Esophagus (tissue), 2 donors: ENCODE data around the gene XAGE1B. TPM values are rescaled to one million over a fixed set of nuclear protein-coding genes. Genes with fewer than 3 reads are reported as not detected.
"Not testable (repeated sequence)": the region's sequence is repeated elsewhere in the genome, so short reads cannot be mapped to it uniquely, and the experiment has no call there.

ENCODE experiments used
- H3K27ac ChIP-seq, 2 donors: one replicate each; pipeline ENCODE4 v1.5.1; 2013; ENCODE audit warnings: low read depth in 2 of 2, mild to moderate bottlenecking in 2 of 2, inconsistent platforms in 1 of 2, low read length in 1 of 2, moderate library complexity in 1 of 2
- H3K27me3 ChIP-seq, 2 donors: one replicate each; pipeline ENCODE4 v1.6.1; 2013; ENCODE audit warnings: low read length in 2 of 2, control low read depth in 1 of 2, mild to moderate bottlenecking in 1 of 2; ENCODE audit not compliant: insufficient read depth in 2 of 2, control insufficient read depth in 1 of 2
- H3K36me3 ChIP-seq, 2 donors: one replicate each; pipeline ENCODE4 v1.6.1; 2013; ENCODE audit warnings: low read length in 1 of 2; ENCODE audit not compliant: control insufficient read depth in 2 of 2, insufficient read depth in 2 of 2
- H3K4me1 ChIP-seq, 2 donors: one replicate each; pipeline ENCODE4 v1.6.1; 2013; ENCODE audit warnings: low read length in 1 of 2; ENCODE audit not compliant: control insufficient read depth in 2 of 2, insufficient read depth in 2 of 2
- H3K4me3 ChIP-seq, 2 donors: one replicate each; pipeline ENCODE4 v1.5.1; 2013; ENCODE audit warnings: low read length in 2 of 2, mild to moderate bottlenecking in 2 of 2, low read depth in 1 of 2, moderate library complexity in 1 of 2
- H3K9me3 ChIP-seq, 2 donors: one replicate each; pipeline ENCODE4 v1.6.1; 2013; ENCODE audit warnings: mild to moderate bottlenecking in 2 of 2, low read depth in 1 of 2, low read length in 1 of 2, moderate library complexity in 1 of 2; ENCODE audit not compliant: control insufficient read depth in 2 of 2, insufficient read depth in 1 of 2
- WGBS, 2 donors: extraction: QIAGEN DNeasy Blood & Tissue Kit; methylation state at CpG; one replicate each; pipeline ENCODE4 v1.1.7; 2013; 5-methylcytosine and 5-hydroxymethylcytosine counted together
- polyA plus RNA-seq, 2 donors: library from polyadenylated mRNA; stranded (reverse); fragments of 200-250 nt; gene quantifications; one replicate each; pipeline ENCODE4 v1.2.3, GENCODE V29; 2013
- donor health status: healthy with polysubstance abuse.
- donor health status: Bipolar disorder and iron deficiency.

XAGE1B gene, protein sequence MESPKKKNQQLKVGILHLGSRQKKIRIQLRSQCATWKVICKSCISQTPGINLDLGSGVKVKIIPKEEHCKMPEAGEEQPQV
- polyA plus RNA-seq: not detected

DNA sequence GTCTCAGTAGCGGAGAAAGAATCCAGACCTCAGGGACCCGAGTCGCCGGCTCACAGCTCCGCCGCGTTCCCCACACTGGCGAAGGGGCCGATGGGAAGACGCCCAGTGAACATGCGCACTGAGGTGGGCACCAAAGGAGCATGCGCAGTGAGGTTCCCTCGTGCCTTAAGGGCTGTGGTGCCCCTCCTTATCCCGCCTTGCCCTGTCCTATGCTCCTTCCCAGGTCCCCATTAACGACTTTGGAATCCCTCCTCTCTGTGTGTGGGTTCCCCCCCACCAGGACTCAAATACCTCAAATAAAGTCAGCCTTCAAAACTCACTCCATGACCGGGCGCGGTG is at the start of gene XAGE1B:
XAGE1B (minus strand) TSS at position 77 of the 339 bp plus-strand sequence. CDS start 1,536 bp downstream, outside the sequence.
- no CpG with 5 or more reads among the region's 18 CpGs for WGBS, 2 donors
- not testable (repeated sequence) for H3K4me3 ChIP-seq, H3K27me3 ChIP-seq, H3K4me1 ChIP-seq, H3K36me3 ChIP-seq, H3K9me3 ChIP-seq, H3K27ac ChIP-seq

DNA sequence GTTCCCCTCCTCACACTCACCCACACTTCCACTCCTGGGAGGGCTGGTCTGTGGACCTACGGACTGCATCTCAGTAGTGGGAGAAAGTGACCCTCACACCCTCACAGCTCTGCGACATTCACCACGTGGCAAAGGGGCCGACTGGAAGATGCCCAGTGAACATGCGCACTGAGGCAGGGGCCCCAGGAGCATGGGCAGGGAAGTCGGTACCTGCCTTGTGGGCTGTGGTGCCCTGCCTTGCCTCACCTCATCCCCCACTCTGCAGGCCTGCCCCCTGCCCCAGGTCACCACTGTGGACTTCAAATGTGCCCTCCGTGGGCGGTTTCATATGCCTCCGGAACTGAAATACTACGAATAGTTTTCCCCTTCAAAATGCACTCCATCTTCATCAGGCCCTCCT is 46.2 kb upstream of the XAGE1B start:
- Histone ChIP-seq H3K9me3 (no peaks in the 10 kb centered on the region), H3K36me3 (no peaks in the 10 kb centered on the region), H3K4me1 (no peaks in the 10 kb centered on the region), H3K27ac (no peak overlapping the region), H3K4me3 (no peak overlapping the region), H3K27me3 (no peaks in the 10 kb centered on the region)
- WGBS, 2 donors: 93% methylated on average over 10 of the region's 10 CpGs

DNA sequence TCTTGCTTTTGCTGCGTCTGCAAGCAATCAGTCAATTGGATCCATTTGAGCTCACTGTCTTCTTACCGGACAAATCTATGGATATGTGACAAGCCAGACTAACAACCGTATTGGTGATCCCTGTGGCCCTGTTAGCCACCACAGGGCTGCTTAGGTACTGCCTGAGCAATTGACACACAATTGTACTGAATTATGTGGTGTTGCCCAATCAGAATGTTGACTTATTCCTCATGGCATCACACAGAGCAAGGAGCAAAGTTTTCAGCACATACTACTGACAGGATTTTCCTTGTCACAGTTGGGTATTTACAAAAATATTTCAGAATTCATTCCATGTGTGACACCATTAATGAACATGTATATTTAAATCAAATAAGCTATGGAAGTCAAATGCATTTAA is 41.3 kb upstream of the XAGE1B start:
- no peaks in the 10 kb centered on the region for H3K36me3 ChIP-seq
- no peaks in the 10 kb centered on the region for H3K27me3 ChIP-seq
- no peak overlapping the region for H3K27ac ChIP-seq
- 81 to 93% methylated on average over 3 of the region's 3 CpGs for WGBS, 2 donors
- H3K4me1 ChIP-seq: no peaks in the 10 kb centered on the region
- H3K4me3 ChIP-seq: no peak overlapping the region
- no peaks in the 10 kb centered on the region for H3K9me3 ChIP-seq

DNA sequence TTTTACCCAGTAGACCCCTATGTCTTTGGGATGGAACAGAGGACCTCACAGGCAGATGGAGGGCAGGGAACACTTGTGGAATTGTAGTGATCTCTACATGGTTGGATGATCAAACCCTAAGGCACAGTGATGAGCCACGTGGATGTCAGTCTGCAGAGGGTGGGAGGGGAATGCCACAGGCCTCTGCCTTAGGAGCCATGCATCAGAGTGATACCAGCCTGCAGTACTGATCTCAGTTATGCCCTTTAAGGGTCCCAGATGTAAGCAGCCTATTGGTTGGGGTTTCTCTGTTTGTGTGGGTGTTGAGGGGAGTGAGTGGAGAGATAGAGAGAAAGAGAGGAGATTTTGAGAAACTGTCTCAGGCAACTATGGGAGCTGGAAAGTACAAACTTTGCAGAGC is 39.9 kb upstream of the XAGE1B start:
- no peaks in the 10 kb centered on the region for H3K9me3 ChIP-seq
- H3K27me3 ChIP-seq: no peaks in the 10 kb centered on the region
- H3K4me3 ChIP-seq: no peak overlapping the region
- no peaks in the 10 kb centered on the region for H3K36me3 ChIP-seq
- H3K4me1 ChIP-seq: no peaks in the 10 kb centered on the region
- 32 to 33% methylated on average over 1 of the region's 1 CpG for WGBS, 2 donors
- no peak overlapping the region for H3K27ac ChIP-seq

DNA sequence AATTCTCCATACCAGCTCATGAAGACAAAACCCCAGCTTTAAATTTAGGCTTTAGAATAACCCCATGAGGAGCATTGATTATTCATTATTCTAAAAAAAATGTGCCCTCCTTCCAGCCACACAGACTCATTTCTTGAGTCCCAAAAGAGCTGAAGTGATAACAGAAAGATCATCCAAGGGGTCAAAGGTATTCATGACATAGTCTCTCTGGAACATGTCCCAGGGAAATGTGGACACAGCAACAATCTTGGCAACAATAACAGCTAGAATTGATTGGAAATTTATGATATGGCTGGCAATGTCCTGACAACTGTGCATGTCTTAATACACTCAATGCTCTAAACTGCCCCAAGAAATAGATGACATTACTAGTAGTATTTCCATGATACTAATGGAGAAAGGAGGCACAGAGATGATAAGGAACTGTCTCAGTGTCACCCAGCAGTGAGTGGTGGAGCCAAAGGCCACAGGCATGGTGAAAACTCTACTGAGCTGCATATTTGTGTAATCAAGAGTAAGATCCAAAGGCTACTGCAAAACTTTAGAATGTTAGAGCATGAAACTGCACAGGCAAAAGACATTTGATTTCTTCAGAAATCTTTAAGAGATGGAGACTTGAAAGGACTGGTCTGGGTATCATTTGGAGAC is 37.3 kb upstream of the XAGE1B start:
- Histone ChIP-seq H3K9me3 (no peaks in the 10 kb centered on the region), H3K27me3 (no peaks in the 10 kb centered on the region), H3K4me3 (no peak overlapping the region), H3K4me1 (no peaks in the 10 kb centered on the region), H3K27ac (no peak overlapping the region), H3K36me3 (no peaks in the 10 kb centered on the region)

DNA sequence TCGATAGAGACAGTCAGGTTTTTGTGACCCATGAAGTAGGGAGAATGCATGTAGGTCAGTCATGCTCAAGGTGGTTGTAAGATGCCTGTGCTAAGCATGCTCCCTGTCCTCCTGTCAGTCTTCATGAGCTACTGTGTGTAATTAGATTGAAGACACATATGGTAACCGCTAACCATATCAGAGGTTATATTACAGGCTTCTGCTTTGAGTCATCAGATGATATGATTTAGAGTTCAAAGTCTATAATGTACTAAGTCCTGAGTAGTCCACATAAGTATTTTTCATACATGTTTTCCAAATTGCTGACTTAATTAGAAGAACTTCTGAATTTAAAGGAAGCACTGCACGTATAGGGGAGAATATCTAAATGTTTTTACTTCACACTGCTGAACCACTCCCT is 31.9 kb upstream of the XAGE1B start:
- not testable (repeated sequence) for H3K4me3 ChIP-seq, H3K27ac ChIP-seq, H3K9me3 ChIP-seq, H3K4me1 ChIP-seq, H3K36me3 ChIP-seq, H3K27me3 ChIP-seq
- WGBS, 2 donors: 68 to 73% methylated on average over 3 of the region's 3 CpGs

DNA sequence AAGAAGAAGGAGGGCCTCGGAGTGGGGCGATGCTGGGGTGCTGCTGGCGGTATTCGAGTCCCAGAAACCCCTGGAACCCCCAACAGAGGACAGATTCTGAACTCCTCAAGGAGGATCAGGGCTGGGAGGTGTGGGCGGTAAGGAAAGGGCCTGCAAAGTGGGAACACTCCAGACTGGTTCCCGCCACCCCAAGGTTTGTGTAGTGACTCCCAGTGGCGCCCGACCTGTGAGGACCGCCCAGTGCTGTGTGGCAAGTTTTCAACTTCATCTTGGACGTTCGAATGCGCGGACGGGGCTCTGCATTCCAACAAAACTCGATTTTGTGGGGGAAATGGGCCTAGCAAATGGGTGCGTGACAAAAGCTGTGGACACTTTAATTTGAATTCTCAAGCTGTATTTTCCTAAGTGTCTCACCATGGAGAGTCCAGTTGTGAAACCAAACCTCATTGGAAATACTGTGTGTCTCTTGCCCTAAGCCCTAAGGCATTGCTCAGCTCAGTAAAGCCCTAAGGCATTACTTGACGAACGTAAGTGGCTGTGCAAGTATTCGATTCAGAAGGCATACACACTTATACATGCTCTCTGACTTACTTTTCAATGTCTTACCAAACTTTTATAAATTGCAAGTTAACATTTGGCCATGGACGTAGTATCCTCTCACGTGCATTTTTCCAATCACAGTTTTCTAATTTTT is 27.4 kb upstream of the XAGE1B start:
- WGBS, 2 donors: 84 to 93% methylated on average over 21 of the region's 21 CpGs
- H3K4me3 ChIP-seq: no peak overlapping the region

DNA sequence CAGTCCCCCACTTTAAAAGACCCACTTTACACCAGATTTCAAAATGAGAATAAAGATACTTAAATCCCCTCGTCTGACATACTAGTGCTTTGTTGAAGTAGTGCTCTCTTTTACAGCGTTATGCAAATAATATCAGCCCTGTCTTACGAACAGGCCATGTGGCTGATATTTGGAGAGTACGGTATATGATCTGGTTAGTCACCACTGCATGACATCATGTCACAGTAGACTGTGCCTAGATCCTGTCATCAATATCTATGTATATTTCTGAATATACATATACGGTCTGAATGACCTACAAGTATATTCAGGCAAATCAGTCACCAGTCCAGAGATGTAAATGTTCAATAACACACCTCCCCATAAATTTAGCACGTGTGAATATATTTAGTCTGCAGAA is 25.4 kb upstream of the XAGE1B start:
- H3K4me3 ChIP-seq: no peak overlapping the region
- H3K27me3 ChIP-seq: no peaks in the 10 kb centered on the region
- H3K9me3 ChIP-seq: no peaks in the 10 kb centered on the region
- H3K36me3 ChIP-seq: no peaks in the 10 kb centered on the region
- H3K27ac ChIP-seq: no peak overlapping the region
- H3K4me1 ChIP-seq: no peaks in the 10 kb centered on the region
- 69 to 76% methylated on average over 6 of the region's 6 CpGs for WGBS, 2 donors

More for the DNA sequence above, 27.4 kb upstream of the XAGE1B start:
- Histone ChIP-seq H3K27me3 (no peaks in the 10 kb centered on the region), H3K4me1 (no peaks in the 10 kb centered on the region), H3K36me3 (no peaks in the 10 kb centered on the region), H3K27ac (no peak overlapping the region), H3K9me3 (no peaks in the 10 kb centered on the region)

DNA sequence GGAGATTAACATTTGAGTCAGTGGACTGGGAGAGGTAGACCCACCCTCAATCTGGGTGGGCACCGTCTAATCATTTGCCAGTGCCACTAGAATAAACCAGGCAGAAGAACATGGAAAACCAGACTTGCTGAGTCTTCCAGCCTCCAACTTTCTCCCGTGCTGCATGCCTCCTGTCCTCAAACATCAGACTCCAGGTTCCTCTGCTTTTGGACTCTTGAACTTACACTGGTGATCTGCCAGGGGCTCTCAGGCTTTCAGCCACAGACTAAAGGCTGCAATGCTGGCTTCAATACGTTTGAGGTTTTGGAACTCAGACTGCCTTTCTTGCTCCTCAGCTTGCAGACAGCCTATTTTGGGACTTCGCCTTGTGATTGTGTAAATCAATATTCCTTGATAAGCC is 24.2 kb upstream of the XAGE1B start:
- not testable (repeated sequence) for H3K4me3 ChIP-seq
- WGBS, 2 donors: 54 to 55% methylated on average over 4 of the region's 4 CpGs

More for the DNA sequence above, 24.2 kb upstream of the XAGE1B start:
- not testable (repeated sequence) for H3K27me3 ChIP-seq, H3K4me1 ChIP-seq, H3K9me3 ChIP-seq, H3K27ac ChIP-seq, H3K36me3 ChIP-seq
